ENCODE data around the gene VWA2.

The VWA2 gene

GRCh38 chr10:114260366-114260765 lies 21.3 kb downstream of the VWA2 start:
- Histone ChIP-seq H3K4me2 (ENCODE audit: low read length) (no peak overlapping the region), H3K36me3 (ENCODE audit: control insufficient read depth, insufficient read depth, low read length) (no peaks in the 10 kb centered on the region), H2AFZ (no peak overlapping the region), H3K4me1 (peaks cover 2% of the 10 kb centered on the region), H3K9me3 (ENCODE audit: control insufficient read depth, low read length) (no peaks in the 10 kb centered on the region), H3K9ac (no peak overlapping the region), H3K27ac (no peak overlapping the region), H3K4me3 (ENCODE audit: low read depth, low read length) (no peak overlapping the region), H3K27me3 (ENCODE audit: control insufficient read depth, insufficient read depth, low read length) (no peaks in the 10 kb centered on the region), H3K79me2 (no peaks in the 10 kb centered on the region)
- TF ChIP-seq, protein P1, sequence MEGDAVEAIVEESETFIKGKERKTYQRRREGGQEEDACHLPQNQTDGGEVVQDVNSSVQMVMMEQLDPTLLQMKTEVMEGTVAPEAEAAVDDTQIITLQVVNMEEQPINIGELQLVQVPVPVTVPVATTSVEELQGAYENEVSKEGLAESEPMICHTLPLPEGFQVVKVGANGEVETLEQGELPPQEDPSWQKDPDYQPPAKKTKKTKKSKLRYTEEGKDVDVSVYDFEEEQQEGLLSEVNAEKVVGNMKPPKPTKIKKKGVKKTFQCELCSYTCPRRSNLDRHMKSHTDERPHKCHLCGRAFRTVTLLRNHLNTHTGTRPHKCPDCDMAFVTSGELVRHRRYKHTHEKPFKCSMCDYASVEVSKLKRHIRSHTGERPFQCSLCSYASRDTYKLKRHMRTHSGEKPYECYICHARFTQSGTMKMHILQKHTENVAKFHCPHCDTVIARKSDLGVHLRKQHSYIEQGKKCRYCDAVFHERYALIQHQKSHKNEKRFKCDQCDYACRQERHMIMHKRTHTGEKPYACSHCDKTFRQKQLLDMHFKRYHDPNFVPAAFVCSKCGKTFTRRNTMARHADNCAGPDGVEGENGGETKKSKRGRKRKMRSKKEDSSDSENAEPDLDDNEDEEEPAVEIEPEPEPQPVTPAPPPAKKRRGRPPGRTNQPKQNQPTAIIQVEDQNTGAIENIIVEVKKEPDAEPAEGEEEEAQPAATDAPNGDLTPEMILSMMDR (IDR thresholded peaks at IDR 0.05): no peak

DNA sequence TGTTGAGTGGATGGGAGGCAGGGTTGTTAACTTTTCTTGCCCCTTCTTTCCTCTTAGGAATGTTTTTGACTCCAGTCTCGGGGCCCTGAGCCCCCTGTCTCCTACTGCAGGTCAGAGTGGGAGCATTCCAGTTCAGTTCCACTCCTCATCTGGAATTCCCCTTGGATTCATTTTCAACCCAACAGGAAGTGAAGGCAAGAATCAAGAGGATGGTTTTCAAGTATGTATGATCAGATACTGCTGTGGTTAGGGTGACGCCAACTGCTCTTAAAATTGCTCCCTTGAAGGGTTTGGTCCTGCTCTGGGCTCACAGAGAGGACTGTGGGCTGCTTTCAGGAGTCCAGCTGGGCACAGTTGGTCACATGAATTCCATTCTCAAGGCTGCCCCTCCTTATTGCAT lies 22.0 kb downstream of the VWA2 start:
- H3K4me2 ChIP-seq (ENCODE audit: low read length): no peak overlapping the region
- H3K4me1 ChIP-seq: no peaks in the 10 kb centered on the region
- H3K79me2 ChIP-seq: no peaks in the 10 kb centered on the region
- no peaks in the 10 kb centered on the region for H3K27me3 ChIP-seq (ENCODE audit: control insufficient read depth, insufficient read depth, low read length)
- no peak overlapping the region for H2AFZ ChIP-seq
- H3K27ac ChIP-seq: no peak overlapping the region
- H3K9me3 ChIP-seq (ENCODE audit: control insufficient read depth, low read length): no peaks in the 10 kb centered on the region
- no peaks in the 10 kb centered on the region for H3K36me3 ChIP-seq (ENCODE audit: control insufficient read depth, insufficient read depth, low read length)
- H3K9ac ChIP-seq: no peak overlapping the region
- no peak overlapping the region for H3K4me3 ChIP-seq (ENCODE audit: low read depth, low read length)
- TF ChIP-seq, protein P1 (IDR thresholded peaks at IDR 0.05): no peak

- Histone ChIP-seq H3K9ac (no peak overlapping the region), H3K4me3 (ENCODE audit: low read depth, low read length) (no peak overlapping the region), H3K36me3 (ENCODE audit: control insufficient read depth, insufficient read depth, low read length) (no peaks in the 10 kb centered on the region), H3K79me2 (no peaks in the 10 kb centered on the region), H2AFZ (no peak overlapping the region), H3K4me2 (ENCODE audit: low read length) (no peak overlapping the region), H3K27me3 (ENCODE audit: control insufficient read depth, insufficient read depth, low read length) (no peaks in the 10 kb centered on the region), H3K27ac (no peak overlapping the region), H3K9me3 (ENCODE audit: control insufficient read depth, low read length) (no peaks in the 10 kb centered on the region), H3K4me1 (peaks cover 6% of the 10 kb centered on the region)
- TF ChIP-seq, protein P1 (IDR thresholded peaks at IDR 0.05): no peak
Observed at GRCh38 chr10:114262496-114262895, 23.4 kb downstream of the VWA2 start.

DNA sequence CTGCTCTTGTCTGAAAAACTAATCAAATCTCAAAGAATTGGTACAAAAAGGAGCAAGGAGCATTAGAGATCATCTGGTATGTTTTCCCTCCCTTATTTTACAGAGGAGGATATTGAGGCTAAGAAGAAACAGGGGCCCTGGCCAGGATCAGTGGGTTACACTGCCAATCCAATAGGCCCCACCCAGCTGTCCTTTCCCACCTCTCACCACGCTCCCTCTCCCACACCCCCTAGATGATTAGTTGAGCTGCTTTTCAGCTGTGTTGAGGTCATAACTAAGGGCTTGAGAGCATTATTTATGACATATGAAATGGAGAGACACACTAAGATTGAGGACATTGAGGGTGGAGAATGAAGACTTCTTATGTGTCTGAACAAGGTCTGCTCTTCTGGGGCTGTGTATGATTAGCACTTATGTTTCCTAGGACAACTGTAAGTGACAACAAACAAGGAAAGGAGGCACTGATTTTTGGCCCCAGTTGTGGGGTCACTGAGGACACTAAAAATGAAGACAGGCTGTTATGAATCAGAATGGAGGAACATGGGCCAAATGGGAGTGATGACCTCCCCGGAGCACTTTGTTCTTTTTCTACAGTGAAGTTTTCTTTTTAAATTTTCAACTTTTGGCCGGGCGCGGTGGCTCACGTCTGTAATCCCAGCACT lies 26.5 kb downstream of the VWA2 start:
- H3K27me3 ChIP-seq (ENCODE audit: control insufficient read depth, insufficient read depth, low read length): no peaks in the 10 kb centered on the region
- H2AFZ ChIP-seq: no peak overlapping the region
- no peaks in the 10 kb centered on the region for H3K79me2 ChIP-seq
- H3K36me3 ChIP-seq (ENCODE audit: control insufficient read depth, insufficient read depth, low read length): no peaks in the 10 kb centered on the region
- no peak overlapping the region for H3K4me2 ChIP-seq (ENCODE audit: low read length)
- H3K27ac ChIP-seq: no peak overlapping the region
- no peak overlapping the region for H3K9ac ChIP-seq
- TF ChIP-seq, protein P1 (IDR thresholded peaks at IDR 0.05): no peak
- H3K4me3 ChIP-seq (ENCODE audit: low read depth, low read length): no peak overlapping the region
- H3K4me1 ChIP-seq: peaks cover 9% of the 10 kb centered on the region
- H3K9me3 ChIP-seq (ENCODE audit: control insufficient read depth, low read length): no peaks in the 10 kb centered on the region

- TF ChIP-seq, protein P1 (IDR thresholded peaks at IDR 0.05): no peak
- peak overlapping the region; percentile 6 for H3K27ac ChIP-seq
Observed at GRCh38 chr10:114266521-114266920, 27.5 kb downstream of the VWA2 start.

More at GRCh38 chr10:114266521-114266920, 27.5 kb downstream of the VWA2 start:
- Histone ChIP-seq H3K9ac (no peak overlapping the region), H3K4me3 (ENCODE audit: low read depth, low read length) (peak overlapping the region; percentile 6), H3K4me2 (ENCODE audit: low read length) (peak overlapping the region; percentile 1), H2AFZ (peak overlapping the region; percentile 54), H3K4me1 (peaks cover 9% of the 10 kb centered on the region), H3K27me3 (ENCODE audit: control insufficient read depth, insufficient read depth, low read length) (no peaks in the 10 kb centered on the region), H3K9me3 (ENCODE audit: control insufficient read depth, low read length) (no peaks in the 10 kb centered on the region), H3K36me3 (ENCODE audit: control insufficient read depth, insufficient read depth, low read length) (no peaks in the 10 kb centered on the region), H3K79me2 (no peaks in the 10 kb centered on the region)
